Measurements from ENCODE around the gene SLX4IP. TPM values are rescaled to one million over a fixed set of nuclear protein-coding genes. Genes with fewer than 3 reads are reported as not detected.

Gene SLX4IP
- total RNA-seq, 1 donor from 2014 or later = 3.0 TPM

DNA sequence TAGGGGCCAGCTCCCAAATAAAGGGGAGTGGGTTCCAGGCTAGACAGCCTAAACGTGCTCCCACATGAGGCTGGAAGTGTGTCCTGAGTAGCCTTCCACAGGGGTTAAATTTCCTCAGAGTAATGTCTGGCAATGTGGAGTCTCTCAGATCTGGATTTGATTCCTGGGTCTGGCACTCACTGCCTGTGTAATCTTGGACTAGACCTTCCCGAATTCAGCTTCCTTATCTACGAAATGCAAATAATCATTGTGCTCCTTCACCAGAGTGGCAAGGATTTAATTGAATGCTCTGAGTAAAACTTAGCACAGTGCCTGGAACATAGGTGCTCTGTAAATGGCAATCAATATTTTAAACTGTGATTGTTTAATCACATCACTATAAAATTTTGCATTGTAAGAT, 114.4 kb downstream of the SLX4IP start:
- DNase-seq (ENCODE audit: low spot score) = no peak

DNA sequence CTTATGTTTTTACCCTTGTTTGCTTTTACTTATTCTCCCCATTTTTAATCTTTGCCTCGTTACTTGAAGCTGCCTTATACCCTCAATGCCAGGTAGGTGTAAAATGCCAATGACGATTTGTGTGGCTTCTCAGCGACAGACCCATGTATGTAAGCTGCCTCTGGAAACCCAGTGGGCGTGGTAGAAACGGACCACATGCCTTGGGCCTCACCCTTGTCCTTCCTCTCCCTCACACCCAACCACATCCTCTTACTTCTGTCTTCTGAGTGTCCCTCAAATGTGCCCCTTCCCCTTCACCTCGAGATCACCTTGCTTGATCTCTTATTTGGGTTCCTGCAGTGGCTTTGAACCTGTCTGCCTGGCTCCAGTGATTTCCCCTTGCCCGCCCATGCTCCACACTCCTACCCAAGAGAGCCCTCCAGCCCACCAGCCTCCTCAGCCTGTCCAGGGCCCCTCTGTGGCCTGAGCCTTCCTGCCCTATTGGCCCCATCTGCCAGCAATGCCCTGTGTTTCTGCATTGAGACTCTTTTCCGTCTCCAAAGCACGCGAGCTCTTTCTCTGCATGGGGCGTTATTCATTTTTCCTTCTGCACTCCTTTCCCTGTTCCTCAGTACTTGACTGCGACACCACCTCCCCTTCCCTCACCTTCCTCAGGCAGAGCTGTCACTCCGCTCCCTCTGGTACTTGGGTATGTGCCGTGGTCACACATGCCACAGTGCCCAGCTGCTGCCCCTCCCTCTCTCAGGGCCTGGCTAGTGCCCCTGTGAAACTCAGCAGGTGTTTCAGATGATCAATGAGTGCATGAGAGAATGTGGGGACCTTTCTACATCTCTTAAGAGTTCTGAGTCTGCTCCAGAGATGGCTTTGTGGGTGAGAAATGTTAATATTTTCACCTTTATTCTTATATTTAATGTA, 115.4 kb downstream of the SLX4IP start:
- no peak for DNase-seq (ENCODE audit: low spot score)

DNA sequence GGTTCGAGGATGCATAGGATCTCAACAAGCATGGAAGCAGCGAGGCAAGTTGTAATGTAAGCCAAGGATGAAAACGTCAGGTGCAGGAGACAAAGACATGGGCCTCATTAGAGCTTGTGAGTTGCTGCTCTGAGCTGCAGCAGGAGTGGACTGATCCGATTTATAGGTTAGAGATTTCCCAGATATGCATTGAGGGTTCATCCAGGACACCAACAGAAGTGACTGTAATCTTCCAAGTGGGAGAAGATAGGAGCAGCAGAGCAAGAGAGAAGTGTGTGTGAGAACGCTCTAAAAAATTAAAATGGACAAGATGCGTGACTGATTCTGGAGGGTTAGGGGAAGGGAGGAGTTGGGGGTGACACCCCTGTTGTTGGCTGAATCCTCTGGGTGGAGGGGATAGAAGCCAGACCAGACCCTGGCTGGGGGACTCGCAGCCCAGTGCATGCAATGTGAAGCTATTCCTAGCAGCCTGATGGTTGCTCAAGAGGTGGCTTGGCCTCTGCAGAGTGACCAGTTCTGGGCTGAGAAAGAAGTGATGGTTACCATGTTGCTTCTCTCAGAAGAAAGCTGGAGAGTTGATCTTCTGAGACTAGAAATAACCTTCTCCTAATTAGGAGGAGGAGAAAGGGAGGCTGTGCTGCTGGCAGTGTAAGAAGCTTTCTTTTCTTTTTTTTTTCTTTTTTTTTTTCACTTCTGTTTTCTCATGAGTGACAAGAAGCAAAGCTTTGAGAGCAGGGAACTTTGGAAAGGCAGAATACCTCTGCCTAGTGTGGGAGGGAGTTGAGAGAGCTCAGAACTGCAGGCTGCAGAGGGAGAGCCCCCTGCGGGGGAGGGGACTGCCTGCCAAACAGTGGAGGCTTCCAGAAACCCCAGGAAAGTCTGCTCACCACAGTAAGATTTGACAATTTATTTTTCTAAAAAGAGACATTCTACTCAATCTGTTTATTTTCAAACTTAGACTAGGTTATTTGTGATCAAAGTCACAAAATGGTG, 116.9 kb downstream of the SLX4IP start:
- DNase-seq (ENCODE audit: low spot score) = no peak

DNA sequence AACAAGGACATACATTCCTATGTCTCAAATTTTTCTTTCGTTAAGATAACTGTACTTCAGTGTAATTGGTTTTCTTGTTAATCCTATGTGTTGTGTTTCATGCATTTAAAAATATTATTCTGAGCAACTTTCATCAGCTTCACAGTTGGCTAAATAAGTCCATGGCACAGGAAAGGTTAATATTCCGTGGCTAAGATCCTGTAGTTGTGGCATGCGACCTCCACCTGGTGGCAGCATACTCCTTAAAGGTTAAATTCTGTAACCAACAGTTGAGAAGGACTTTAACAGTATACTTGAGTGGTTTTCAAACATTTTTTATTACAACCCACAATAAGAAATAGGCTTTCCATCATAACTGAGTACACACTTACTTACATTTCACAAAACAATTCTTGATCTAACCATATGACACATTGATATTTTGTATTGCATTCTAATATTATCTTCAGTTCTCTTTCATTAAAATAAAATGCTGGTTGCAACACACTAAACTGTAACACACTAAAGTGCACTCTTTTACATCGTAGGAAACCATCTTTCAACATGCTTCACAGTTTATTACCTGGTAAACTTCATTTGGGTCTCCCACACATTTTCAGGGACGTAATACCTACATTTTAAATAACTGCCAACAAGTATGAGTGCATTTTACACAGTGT, 118.3 kb downstream of the SLX4IP start:
- DNase-seq (ENCODE audit: low spot score) = no peak

DNA sequence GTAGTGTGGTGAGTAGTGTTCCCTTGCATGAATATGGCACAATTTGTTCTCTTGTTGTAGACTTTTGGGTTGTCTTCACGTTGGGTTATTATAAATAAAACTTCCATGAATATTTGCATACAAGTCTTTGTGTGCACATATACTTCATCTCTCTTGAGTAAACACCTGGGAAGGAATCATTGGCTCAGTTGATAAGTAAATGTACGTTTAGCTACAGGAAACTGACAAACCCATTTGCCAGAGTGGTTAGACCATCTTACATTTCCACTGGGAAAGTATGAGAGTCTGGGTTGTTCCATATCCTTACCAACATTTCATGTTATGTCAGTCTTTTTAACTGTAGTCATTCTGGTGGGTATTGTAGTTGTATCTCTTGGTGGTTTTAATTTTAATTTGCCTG, 119.2 kb downstream of the SLX4IP start:
- no peak for DNase-seq (ENCODE audit: low spot score)

DNA sequence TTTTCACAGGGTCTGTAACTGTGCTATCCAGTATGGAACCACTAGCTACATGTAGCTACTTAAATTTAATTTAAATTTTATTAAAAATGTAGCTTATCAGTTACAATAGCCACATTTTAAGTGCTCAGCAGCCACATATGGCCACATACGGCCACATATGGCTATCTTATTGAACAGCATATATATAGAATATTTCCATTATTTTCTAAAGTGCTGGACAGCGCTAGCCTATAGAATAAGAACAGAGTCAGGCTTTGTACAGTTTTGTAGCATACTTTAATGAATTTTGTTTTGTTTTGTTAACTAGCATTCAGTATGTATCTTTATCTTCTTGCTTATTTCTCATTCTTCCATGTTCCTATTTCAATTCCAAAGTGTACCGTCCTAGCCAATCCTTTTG, 120.3 kb downstream of the SLX4IP start:
- no peak for DNase-seq (ENCODE audit: low spot score)

DNA sequence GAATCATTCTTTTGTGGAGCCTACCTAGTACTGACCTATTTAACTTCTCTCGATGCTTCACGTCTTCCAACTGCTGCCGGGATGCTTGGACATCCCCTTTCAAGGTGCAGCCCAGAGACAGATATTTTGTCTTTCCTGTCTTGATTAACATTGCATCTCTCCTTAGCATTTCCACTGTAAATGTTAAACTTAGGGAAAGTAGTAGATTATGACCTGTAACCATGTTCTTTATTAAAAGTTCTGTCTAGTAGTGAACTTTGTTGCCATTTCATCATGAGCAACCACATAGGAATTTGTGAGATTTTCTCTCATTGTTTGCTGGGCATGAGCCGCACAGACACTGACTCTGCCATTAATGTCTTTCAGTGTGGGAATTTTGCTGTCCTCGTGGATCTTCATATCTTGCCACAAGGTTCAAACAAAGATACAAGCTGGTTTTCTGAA, 120.8 kb downstream of the SLX4IP start:
- no peak for DNase-seq (ENCODE audit: low spot score)

DNA sequence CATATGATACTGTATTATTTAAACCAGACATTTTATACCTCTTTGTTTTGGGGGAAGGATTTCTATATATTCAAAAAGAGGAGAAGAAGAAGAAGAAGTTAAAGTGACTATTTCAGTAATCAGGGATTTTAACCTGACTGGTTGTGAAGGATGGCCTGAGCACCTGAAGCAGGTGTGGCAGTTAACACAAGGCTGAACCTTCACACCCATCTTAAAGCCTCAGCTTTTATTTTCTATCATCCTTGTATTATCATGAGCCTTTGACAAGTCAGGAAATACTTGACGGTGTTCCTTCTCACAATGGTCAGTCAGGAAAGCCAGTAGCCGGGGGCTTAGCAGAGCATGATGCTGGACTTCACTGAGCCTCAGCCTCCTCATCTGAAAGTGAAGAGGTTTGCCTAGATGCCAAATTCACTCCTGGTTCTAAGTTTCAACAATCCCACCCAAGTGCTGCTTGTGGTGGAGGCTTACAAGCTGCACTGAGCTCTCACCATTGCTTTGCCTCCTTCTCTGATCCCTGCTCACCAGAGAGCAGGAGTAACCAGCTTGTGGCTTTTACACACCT, 121.5 kb downstream of the SLX4IP start:
- no peak for DNase-seq (ENCODE audit: low spot score)

DNA sequence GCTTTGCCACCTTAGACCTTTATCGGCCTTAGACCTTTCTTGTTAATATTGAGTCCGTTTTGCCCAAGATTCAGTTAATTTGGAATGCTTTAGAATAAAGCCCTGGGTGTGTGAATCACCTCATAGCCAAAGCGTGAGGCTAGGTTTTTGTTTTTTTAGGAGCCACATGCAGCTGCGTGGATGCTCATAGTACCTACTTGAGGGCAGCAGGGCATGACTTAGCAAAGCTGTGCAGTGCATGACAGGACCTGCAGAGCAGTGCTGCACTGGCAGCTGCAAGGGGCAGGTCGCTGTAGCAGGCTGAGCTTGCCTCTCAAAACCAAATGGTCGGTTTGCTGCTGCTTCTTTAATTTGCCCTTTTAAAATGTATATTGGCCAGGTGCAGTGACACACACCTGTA, 122.6 kb downstream of the SLX4IP start:
- DNase-seq (ENCODE audit: low spot score) = no peak

DNA sequence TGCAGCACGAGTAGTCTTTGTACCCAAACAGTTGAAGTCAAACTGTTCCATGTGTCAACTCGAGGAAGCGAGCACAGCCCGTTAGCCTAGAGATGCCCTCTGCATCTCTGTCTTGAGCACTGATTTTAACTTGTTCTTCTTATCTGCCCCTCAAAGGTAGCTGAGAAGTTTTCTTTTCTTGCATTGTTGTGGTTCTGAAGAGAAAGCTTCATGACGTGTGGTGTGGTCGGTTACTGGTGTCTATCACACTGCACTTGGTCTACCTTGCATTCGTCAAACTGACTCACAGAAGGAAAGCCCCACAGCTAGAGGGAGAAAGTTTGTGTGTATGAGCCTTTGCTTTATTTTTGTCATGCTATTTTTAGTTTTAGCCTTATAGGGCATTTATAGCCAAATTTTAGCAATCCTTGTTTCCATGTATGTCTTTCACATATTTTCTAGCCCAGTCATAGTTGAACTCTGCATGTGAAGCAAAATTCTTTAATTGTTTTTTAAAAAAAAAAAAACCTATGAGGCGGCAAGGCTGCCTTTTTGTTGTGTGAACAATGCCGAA, 123.6 kb downstream of the SLX4IP start:
- no peak for DNase-seq (ENCODE audit: low spot score)

DNA sequence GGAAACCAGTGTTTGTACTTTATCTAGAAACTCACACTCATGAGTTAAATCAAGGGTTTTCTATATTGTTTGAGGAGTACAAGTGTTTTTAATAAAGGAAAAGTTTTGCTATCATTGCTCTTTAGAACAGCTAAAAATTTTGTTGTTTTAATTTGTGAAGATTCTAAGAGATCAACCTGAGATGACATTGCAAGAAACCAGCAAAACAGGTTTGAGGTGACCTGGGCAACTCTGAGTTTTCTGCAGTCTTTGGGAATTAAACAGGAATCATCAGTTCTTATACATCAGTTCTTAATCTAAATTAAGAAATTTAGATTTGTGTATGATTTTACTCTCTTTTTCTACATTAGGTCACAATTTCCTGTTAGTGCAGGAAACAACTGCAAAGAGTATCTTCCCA, 124.2 kb downstream of the SLX4IP start:
- DNase-seq (ENCODE audit: low spot score) = no peak

DNA sequence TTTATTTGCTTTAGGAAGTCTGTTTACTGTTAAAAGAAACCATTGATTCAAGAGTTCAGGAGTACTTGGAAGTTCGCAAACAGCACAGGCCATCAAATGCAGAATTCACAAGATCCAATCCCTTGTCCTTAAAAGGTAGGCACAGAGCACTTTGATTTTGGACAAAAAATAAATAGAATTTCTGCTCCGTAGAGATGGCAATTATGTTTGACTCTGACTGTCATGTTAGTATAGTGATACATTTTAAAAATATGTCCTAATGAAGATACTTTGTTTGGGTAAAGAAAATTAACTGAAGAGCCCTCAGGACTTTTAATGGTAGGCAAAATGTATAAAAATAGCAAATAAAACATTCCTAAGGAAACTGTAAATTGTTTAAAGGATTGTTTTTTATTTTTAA, 125.6 kb downstream of the SLX4IP start:
- no peak for DNase-seq (ENCODE audit: low spot score)

DNA sequence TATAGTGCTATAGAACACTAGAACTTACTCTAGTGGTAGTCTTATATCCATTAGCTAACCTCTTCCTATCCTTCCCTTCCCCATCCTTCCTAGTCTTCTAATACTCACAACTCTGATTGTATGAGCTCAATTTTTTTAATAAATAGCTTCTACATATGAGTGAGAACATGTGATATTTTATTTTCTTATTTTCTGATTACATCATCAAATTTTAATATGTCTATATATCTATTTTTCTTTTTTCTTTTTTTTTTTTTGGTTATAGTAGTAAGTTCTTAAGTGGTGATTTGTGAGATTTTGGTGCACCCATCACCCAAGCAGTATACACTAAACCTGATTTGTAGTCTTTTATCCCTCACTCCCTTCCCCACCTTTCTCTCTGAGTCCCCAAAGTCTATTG, 126.2 kb downstream of the SLX4IP start:
- no peak for DNase-seq (ENCODE audit: low spot score)

DNA sequence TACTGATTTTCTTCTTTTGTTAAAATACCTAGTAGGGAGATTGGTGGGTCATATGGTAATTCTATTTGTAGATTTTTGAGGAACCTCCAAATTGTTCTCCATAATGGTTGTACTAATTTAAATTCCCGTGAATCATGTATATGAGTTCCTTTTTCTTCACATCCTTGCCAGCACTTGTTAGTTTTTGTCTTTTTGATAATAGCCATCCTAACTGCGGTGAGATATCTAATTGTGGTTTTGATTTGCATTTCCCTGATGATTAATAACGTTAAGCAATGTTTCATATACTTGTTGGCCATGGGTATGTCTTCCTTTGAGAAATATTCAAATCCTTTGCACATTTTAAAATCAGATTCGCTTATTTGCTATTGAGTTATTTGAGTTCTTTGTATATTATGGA, 127.8 kb downstream of the SLX4IP start:
- no peak for DNase-seq (ENCODE audit: low spot score)

DNA sequence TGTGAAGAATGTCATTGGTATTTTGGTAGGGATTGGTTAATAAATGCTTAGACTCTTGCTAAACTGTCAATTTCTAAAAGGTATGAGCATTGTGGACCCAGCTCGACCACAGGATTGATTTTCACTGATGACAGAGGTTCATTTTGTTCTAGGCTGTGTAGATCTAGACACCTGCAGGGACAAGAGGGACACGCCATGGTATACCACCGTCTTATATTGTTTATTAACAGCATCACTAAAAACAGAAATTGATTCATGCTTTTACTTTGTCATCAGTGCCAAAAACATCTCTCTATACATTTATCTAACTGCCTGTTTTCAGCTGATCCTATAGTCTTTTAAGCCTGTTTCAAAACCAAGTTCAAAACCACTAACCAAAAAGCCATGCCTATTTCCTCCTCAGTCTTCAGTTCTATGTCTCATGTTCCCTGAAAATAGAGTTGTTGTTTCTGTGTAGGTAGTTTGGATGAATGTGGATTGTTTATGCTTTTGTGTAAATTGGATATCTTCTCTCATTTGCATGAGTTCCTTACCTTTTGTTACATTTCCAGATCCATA, 128.9 kb downstream of the SLX4IP start:
- DNase-seq (ENCODE audit: low spot score) = no peak

DNA sequence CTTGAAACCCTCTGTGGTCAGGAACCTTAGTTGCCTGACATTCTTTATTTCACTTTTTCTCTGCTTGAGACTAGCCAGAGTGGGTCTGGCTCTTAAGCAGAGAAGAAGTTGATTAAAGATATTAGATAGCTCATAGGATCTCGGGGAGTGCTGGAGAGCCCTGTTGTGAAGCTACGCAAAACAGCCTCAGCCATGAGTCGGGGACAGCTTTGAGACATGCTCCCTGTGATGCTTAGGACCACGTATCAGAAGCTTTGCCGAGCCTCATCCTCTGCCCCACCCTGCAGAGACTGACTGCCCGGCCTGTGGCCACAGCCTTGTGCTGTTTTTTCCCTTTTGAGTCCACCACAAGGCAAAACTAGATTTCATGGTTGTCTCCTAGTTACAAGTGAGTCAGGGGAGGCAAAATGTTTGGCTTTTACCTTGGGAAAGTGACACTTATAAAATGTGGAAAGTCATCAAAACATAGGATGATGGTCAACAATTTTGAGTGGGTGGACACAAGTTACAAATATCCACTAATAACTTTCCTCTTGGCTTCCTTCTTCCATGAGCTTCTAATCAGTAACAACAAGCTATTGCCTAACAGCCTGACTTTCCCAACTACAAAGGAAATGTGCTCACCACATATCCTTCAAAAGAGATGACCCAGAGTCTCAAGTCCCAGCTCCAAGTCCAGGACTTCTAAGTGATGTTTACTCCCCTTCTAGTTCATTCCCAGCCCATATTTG, 130.3 kb downstream of the SLX4IP start:
- DNase-seq (ENCODE audit: low spot score) = no peak

DNA sequence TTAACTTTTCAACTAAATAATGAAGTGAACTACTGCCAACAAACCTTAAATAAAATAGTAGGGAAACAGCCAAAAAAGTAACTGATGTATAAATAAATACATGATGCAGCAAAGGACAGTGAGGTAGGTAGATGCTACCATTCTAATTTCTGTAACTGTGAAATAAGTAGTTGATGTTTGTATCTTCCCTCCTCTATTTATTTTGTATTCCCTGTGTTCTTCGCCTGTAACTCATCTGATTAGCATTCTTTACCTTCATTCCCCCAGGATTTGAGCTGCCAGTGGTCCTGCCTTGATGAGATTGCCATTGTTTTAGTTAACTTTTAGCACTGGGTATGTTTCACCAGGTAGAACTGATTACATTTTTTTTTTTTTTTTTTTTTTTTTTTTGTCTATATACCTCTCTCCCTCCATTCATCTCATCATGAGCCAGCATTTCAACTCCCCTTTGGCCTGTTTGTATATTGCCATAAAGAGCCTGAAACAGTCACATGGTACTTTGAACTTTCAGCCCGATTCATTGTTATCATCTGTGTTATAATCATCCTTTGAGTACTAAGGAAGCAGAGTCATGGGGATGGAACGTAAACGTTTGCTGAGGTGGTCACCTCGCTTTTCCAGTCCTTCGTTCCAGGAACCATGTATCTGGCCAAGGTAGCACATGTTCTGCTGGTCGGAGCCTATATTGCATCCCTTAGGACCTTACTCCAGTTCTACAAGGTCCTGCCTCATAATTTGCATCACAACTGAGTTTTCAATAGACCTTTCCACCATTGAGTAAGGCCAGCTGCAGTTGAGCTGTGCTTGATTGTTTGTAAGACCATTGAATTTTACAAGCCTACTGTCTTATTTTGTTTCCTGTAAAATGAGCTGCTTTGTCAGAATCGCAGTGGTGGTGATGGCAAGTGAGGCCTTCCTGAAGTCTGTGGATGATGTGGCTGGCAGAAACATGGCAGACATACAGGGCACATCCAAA, 131.1 kb downstream of the SLX4IP start:
- no peak for DNase-seq (ENCODE audit: low spot score)

DNA sequence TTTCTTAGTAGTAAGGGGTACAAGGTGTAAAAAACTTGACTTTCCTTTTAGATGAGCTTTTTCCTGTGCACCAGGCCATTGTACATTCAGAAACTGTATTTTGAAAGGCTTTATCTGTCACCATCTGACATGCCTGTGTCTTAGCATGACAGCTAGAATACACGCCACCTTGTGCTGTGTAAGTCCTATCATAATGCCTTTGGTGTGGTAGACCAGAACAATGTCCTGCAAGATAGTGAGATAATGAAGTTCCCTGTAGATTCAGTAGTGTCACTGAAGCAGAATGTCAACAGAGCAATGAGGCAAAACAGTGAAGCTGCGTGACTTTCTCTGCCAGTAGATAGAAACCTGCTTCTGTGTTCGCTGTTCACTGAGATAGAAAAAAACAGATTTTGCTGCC, 132.9 kb downstream of the SLX4IP start:
- no peak for DNase-seq (ENCODE audit: low spot score)
